NCI-H345 (cell line): Measurements from ENCODE around the gene DEGS2.
A peak's percentile ranks its signal among the peaks of the same experiment; 100 is the strongest.

ENCODE experiments used
- DNase-seq: peaks from one replicate; lab custom pipeline; 2025; lab: John Stamatoyannopoulos, UW

DEGS2 gene

GRCh38 chr14:100132161-100132902, 27.1 kb downstream of the DEGS2 start:
- DNase-seq = no peak

- peak; percentile 35 for DNase-seq
Measured at GRCh38 chr14:100131181-100131580, 28.3 kb downstream of the DEGS2 start.

GRCh38 chr14:100130521-100130920, 28.9 kb downstream of the DEGS2 start:
- no peak for DNase-seq

GRCh38 chr14:100129161-100129589, 30.3 kb downstream of the DEGS2 start:
- no peak for DNase-seq

- DNase-seq = no peak
Measured at GRCh38 chr14:100128688-100129087, 30.8 kb downstream of the DEGS2 start.

GRCh38 chr14:100127853-100128455, 31.5 kb downstream of the DEGS2 start:
- DNase-seq = no peak

GRCh38 chr14:100126401-100126800, 33.0 kb downstream of the DEGS2 start:
- no peak for DNase-seq

- DNase-seq = peak; percentile 81
Measured at GRCh38 chr14:100124551-100125088, 34.8 kb downstream of the DEGS2 start.

- DNase-seq = no peak
Measured at GRCh38 chr14:100123618-100124017, 35.8 kb downstream of the DEGS2 start.

- DNase-seq = no peak
Measured at GRCh38 chr14:100122481-100123223, 36.8 kb downstream of the DEGS2 start.

GRCh38 chr14:100121643-100122480, 37.6 kb downstream of the DEGS2 start:
- DNase-seq = no peak

- DNase-seq = no peak
Measured at GRCh38 chr14:100120522-100121269, 38.7 kb downstream of the DEGS2 start.

GRCh38 chr14:100119251-100119650, 40.2 kb downstream of the DEGS2 start:
- DNase-seq = no peak

- DNase-seq = no peak
Measured at GRCh38 chr14:100118396-100119011, 40.9 kb downstream of the DEGS2 start.

- peak; percentile 66 for DNase-seq
Measured at GRCh38 chr14:100117633-100118395, 41.6 kb downstream of the DEGS2 start.

GRCh38 chr14:100117026-100117425, 42.4 kb downstream of the DEGS2 start:
- DNase-seq = no peak

- no peak for DNase-seq
Measured at GRCh38 chr14:100116134-100116533, 43.3 kb downstream of the DEGS2 start.

GRCh38 chr14:100115726-100116125, 43.7 kb downstream of the DEGS2 start:
- DNase-seq = no peak

GRCh38 chr14:100115236-100115635, 44.2 kb downstream of the DEGS2 start:
- no peak for DNase-seq
